ENCODE measurements around the gene CDH15. TPM values are rescaled to one million over a fixed set of nuclear protein-coding genes. Genes with fewer than 3 reads are reported as not detected.
"Not testable (repeated sequence)": the region's sequence is repeated elsewhere in the genome, so short reads cannot be mapped to it uniquely, and the experiment has no call there.

Gene CDH15
- total RNA-seq, 2 donors from 2014 or later, result 0.12 TPM; not detected in 1

- peak overlapping the region; percentile 19 for H3K27ac Mint-ChIP-seq
- DNase-seq; H3K9me3 ChIP-seq (ENCODE audit: control insufficient read depth, low read length, poor library complexity, severe bottlenecking); H3K4me3 Mint-ChIP-seq; H3K36me3 Mint-ChIP-seq (ENCODE audit: low read depth); H3K4me1 Mint-ChIP-seq; H3K27me3 Mint-ChIP-seq; ATAC-seq: not testable (repeated sequence)
Observed at GRCh38 chr16:89186593-89187031, 15.1 kb downstream of the CDH15 start.

DNA sequence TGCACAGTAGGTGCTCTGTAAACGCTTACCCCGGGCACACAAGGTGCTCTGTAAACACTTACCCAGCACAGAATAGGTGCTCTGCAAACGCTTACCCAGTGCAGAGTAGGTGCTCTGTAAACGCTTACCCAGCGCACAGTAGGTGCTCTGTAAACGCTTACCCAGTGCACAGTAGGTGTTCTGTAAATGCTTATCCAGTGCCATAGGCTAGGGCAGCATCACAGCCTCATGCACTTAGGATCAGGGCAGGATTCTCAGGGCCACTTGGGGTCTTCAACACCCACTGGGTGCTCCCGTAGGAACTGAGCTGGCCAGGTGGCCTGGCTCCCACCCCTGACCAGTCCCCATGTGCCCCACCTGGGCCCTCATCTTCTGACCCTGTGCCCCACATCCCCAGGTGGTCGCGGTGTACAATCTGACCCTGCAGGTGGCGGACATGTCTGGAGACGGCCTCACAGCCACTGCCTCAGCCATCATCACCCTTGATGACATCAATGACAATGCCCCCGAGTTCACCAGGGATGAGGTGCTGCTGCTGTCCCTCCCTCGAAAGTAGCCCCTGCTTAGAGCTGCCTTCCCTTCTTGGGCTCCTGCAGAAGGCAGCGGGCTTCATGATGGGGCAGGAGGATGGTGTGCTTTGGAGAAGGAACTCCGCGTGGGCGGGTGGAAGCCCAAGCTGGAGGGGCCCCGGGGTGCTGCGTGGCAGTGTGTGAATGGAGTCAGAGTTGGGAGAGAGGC is 15.7 kb downstream of the CDH15 start:
- Mint-ChIP-seq H3K27ac (peak overlapping the region; percentile 19), H3K36me3 (ENCODE audit: low read depth) (no peaks in the 10 kb centered on the region)

GRCh38 chr16:89187770-89188392 is 16.3 kb downstream of the CDH15 start:
- peak overlapping the region; percentile 19 for H3K27ac Mint-ChIP-seq
- H3K4me1 Mint-ChIP-seq, result no peaks in the 10 kb centered on the region

More for the DNA sequence above, 15.7 kb downstream of the CDH15 start:
- Mint-ChIP-seq H3K27me3 (no peaks in the 10 kb centered on the region), H3K4me1 (no peaks in the 10 kb centered on the region), H3K4me3 (peak overlapping the region; percentile 8)
- DNase-seq (no peak), ATAC-seq (peak; percentile 46)
- H3K9me3 ChIP-seq (ENCODE audit: control insufficient read depth, low read length, poor library complexity, severe bottlenecking), result no peaks in the 10 kb centered on the region

DNA sequence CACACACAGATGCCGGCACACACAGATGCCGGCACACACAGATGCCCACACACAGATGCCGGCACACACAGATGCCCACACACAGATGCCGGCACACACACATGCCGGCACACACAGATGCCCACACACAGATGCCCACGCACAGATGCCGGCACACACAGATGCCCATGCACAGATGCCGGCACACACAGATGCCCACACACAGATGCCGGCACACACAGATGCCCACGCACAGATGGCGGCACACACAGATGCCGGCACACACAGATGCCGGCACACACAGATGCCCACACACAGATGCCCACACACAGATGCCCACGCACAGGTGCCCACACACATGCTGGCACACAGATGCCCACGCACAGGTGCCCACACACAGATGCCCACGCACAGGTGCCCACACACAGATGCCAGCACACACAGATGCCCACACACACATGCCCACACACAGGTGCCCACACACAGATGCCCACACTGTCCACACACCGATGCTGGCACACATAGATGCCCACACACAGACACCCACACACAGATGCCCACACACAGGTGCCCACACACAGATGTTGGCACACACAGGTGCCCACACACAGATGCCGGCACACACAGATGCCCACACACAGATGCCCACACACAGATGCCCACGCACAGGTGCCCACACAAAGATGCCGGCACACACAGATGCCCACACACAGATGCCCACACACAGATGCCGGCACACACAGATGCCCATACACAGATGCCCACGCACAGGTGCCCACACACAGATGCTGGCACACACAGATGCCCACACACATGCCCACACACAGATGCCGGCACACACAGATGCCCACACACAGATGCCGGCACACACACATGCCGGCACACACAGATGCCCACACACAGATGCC is 17.2 kb downstream of the CDH15 start:
- not testable (repeated sequence) for ATAC-seq; H3K4me1 Mint-ChIP-seq; H3K4me3 Mint-ChIP-seq; H3K9me3 ChIP-seq (ENCODE audit: control insufficient read depth, low read length, poor library complexity, severe bottlenecking); H3K36me3 Mint-ChIP-seq (ENCODE audit: low read depth); H3K27me3 Mint-ChIP-seq; DNase-seq
- peak overlapping the region; percentile 59 for H3K27ac Mint-ChIP-seq

More at GRCh38 chr16:89187770-89188392, 16.3 kb downstream of the CDH15 start:
- Mint-ChIP-seq H3K4me3 (peak overlapping the region; percentile 8), H3K36me3 (ENCODE audit: low read depth) (no peaks in the 10 kb centered on the region), H3K27me3 (no peaks in the 10 kb centered on the region)
- peak; percentile 22 for ATAC-seq
- no peaks in the 10 kb centered on the region for H3K9me3 ChIP-seq (ENCODE audit: control insufficient read depth, low read length, poor library complexity, severe bottlenecking)
- no peak for DNase-seq

GRCh38 chr16:89189358-89190025 is 17.9 kb downstream of the CDH15 start:
- Mint-ChIP-seq H3K27me3 (no peaks in the 10 kb centered on the region), H3K4me1 (no peaks in the 10 kb centered on the region), H3K27ac (peak overlapping the region; percentile 59), H3K36me3 (ENCODE audit: low read depth) (no peaks in the 10 kb centered on the region), H3K4me3 (no peak overlapping the region)
- H3K9me3 ChIP-seq (ENCODE audit: control insufficient read depth, low read length, poor library complexity, severe bottlenecking), result no peaks in the 10 kb centered on the region
- DNase-seq (no peak), ATAC-seq (no peak)

- Mint-ChIP-seq H3K4me1 (no peaks in the 10 kb centered on the region), H3K27me3 (no peaks in the 10 kb centered on the region), H3K27ac (peak overlapping the region; percentile 59), H3K36me3 (ENCODE audit: low read depth) (no peaks in the 10 kb centered on the region), H3K4me3 (no peak overlapping the region)
- DNase-seq (no peak), ATAC-seq (no peak)
- H3K9me3 ChIP-seq (ENCODE audit: control insufficient read depth, low read length, poor library complexity, severe bottlenecking), result no peaks in the 10 kb centered on the region
Observed at GRCh38 chr16:89190150-89190958, 18.8 kb downstream of the CDH15 start.

DNA sequence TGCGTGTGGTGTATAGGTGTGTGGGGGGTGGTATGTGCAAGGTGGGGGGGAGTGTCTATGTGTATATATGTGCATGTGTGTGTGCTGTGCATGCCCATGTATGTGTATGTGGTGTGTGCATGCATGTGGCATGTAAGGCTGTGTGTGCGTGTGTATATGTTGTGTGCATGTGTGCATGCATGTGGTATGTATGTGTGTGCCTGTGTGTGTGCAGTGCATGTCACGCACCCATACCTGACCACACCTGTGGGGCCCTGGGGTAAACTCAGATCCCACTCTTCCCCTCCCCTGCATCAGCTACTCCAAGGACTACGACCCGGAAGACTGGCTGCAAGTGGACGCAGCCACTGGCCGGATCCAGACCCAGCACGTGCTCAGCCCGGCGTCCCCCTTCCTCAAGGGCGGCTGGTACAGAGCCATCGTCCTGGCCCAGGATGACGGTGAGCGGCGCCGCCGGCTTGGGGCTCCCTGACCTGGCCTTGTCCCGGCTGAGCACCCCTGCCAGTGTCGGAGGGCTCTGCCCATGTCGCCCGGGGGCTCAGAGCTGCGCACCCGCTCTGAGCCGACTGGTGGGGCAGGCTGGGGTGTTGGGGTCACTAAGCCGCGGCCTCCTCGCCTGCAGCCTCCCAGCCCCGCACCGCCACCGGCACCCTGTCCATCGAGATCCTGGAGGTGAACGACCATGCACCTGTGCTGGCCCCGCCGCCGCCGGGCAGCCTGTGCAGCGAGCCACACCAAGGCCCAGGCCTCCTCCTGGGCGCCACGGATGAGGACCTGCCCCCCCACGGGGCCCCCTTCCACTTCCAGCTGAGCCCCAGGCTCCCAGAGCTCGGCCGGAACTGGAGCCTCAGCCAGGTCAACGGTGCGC is 19.7 kb downstream of the CDH15 start:
- Mint-ChIP-seq H3K36me3 (ENCODE audit: low read depth) (no peaks in the 10 kb centered on the region), H3K4me3 (no peak overlapping the region), H3K4me1 (no peaks in the 10 kb centered on the region), H3K27ac (no peak overlapping the region), H3K27me3 (no peaks in the 10 kb centered on the region)
- ATAC-seq, result no peak
- no peaks in the 10 kb centered on the region for H3K9me3 ChIP-seq (ENCODE audit: control insufficient read depth, low read length, poor library complexity, severe bottlenecking)
- no peak for DNase-seq

GRCh38 chr16:89191901-89192185 is 20.3 kb downstream of the CDH15 start:
- DNase-seq (no peak), ATAC-seq (no peak)
- Mint-ChIP-seq H3K27ac (no peak overlapping the region), H3K36me3 (ENCODE audit: low read depth) (no peaks in the 10 kb centered on the region), H3K4me1 (no peaks in the 10 kb centered on the region), H3K27me3 (no peaks in the 10 kb centered on the region), H3K4me3 (no peak overlapping the region)
- H3K9me3 ChIP-seq (ENCODE audit: control insufficient read depth, low read length, poor library complexity, severe bottlenecking), result no peaks in the 10 kb centered on the region

DNA sequence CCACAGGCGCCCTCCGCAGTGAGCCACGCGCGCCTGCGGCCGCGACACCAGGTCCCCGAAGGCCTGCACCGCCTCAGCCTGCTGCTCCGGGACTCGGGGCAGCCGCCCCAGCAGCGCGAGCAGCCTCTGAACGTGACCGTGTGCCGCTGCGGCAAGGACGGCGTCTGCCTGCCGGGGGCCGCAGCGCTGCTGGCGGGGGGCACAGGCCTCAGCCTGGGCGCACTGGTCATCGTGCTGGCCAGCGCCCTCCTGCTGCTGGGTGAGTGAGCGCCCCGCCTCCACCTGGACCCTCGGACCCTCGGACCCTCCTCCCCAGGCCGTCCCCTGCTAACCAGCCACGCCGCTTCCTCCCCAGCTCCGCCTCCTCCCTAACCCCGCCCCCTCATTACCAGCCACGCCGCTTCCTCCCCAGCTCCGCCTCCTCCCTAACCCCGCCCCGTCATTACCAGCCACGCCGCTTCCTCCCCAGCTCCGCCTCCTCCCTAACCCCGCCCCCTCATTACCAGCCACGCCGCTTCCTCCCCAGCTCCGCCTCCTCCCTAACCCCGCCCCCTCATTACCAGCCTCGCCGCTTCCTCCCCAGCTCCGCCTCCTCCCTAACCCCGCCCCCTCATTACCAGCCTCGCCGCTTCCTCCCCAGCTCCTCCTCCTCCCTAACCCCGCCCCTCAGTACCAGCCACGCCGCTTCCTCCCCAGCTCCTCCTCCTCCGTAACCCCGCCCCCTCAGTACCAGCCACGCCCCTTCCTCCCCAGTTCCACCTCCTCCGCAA is 20.8 kb downstream of the CDH15 start:
- H3K4me1 Mint-ChIP-seq; H3K9me3 ChIP-seq (ENCODE audit: control insufficient read depth, low read length, poor library complexity, severe bottlenecking); H3K27me3 Mint-ChIP-seq; H3K27ac Mint-ChIP-seq; H3K36me3 Mint-ChIP-seq (ENCODE audit: low read depth): not testable (repeated sequence)
- ATAC-seq (peak; percentile 75), DNase-seq (peak; percentile 48 to 83 (median 63))
- peak overlapping the region; percentile 70 for H3K4me3 Mint-ChIP-seq

DNA sequence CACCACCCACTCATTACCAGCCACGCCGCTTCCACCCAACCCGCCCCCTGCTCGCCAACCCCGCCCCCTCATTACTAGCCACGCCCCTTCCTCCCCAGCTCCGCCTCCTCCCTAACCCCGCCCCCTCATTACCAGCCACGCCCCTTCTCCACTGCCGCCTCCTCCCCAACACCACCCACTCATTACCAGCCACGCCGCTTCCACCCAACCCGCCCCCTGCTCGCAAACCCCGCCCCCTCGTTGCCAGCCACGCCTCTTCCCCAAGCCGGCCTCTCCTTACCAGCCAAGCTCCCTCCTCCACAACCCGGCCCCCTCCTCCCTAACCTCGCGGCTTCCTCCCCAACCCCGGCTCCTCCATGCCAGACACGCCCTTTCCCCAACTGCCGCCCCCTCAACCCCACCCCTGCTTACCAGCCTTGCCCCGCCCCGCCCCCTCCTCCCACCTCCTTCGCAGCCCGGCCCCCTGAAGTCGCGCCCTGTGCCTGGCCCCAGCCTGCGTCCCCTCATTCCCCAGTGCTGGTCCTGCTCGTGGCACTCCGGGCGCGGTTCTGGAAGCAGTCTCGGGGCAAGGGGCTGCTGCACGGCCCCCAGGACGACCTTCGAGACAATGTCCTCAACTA is 21.5 kb downstream of the CDH15 start:
- H3K9me3 ChIP-seq (ENCODE audit: control insufficient read depth, low read length, poor library complexity, severe bottlenecking), result no peaks in the 10 kb centered on the region
- DNase-seq, result no peak
- Mint-ChIP-seq H3K27me3 (peaks cover 8% of the 10 kb centered on the region), H3K36me3 (ENCODE audit: low read depth) (no peaks in the 10 kb centered on the region), H3K27ac (no peak overlapping the region), H3K4me1 (no peaks in the 10 kb centered on the region), H3K4me3 (peak overlapping the region; percentile 70)
- peak; percentile 49 for ATAC-seq

Data from T-helper 17 cell (primary cell).